Measurements from ENCODE around the gene GPR137. TPM values are rescaled to one million over a fixed set of nuclear protein-coding genes. Genes with fewer than 3 reads are reported as not detected.

GPR137 gene
- total and polyA plus RNA-seq, 10 of the 15 experiments (the other 5 are each of a cell fraction or from before 2014, with no cell fraction given) = 0.37 to 29.2 (median 13.8) TPM

DNA sequence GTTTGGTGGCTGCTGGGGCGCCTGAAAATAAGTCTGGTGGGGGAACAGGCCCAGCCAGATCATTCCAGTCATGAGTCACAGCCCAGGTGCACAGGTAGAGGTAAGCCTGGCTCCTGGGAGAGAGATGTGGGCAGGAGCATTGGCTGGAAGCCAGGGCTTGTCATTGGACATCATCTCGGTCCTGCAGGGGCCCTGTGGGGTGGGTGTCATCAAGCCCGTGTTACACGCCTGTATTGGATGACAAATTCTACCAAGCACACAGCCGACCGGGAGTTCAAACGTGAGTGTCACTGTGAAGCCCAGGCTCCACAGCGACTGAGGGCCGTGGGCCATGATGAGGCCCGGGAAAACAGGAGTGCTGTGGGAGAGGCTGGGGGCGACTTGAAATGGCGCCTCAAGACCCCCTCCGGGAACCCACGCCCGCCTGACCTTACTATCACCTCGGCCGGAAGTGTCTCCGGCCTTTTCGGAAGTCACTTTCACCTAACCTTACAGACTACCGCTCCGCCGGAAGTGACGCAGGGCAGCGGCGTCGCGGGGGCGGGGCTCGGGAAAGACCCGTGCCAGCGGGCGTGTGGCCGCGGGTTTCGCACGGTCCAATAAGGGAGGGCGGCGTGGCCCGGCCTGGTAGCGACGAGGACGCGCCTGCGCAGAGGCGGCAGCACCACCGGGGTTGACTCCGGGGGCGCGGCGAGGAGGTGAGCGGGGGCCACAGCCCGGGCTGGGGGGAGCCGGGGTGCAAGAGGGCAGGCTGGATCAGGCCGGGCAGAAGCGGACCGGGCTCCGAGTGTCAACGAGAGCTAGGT, 45.0 kb upstream of the GPR137 start, which contains the start of gene FKBP2 (continued):
- TF ChIP-seq ATF7 (IDR thresholded peaks at IDR 0.05; ENCODE audit: low read depth) = no peak
- TF ChIP-seq NR2C2 (IDR thresholded peaks at IDR 0.05; ENCODE audit: borderline replicate concordance, control insufficient read depth, insufficient read length, low read depth) = no peak
- TF ChIP-seq ATF2 (IDR thresholded peaks at IDR 0.05; ENCODE audit: low read length) = no peak
- TF ChIP-seq ASH2L (IDR thresholded peaks at IDR 0.05; ENCODE audit: borderline replicate concordance, low read depth) = no peak
- peak; percentile 73 for TF ChIP-seq IKZF1 (conservative IDR thresholded peaks at IDR 0.05)
- TF ChIP-seq NR2C1 (IDR thresholded peaks at IDR 0.05) = peak; percentile 74
- no peak for TF ChIP-seq KLF5 (IDR thresholded peaks at IDR 0.05; ENCODE audit: partially characterized antibody)
- no peak for TF ChIP-seq KDM1A (IDR thresholded peaks at IDR 0.05; ENCODE audit: borderline replicate concordance)
- TF ChIP-seq RUNX3 (IDR thresholded peaks at IDR 0.05; ENCODE audit: low read length) = no peak
- peak; percentile 78 for TF ChIP-seq CBFB (IDR thresholded peaks at IDR 0.05; ENCODE audit: low read depth)

GRCh38 chr11:64241241-64241490, 44.5 kb upstream of the GPR137 start:
- TF ChIP-seq POLR2A (IDR thresholded peaks at IDR 0.05; ENCODE audit: low read depth, low read length) = peak; percentile 65; the same call in 1 of the 2 replicates
- no peak for TF ChIP-seq RFX5 (IDR thresholded peaks at IDR 0.05; ENCODE audit: low read depth, low read length)
- TF ChIP-seq SPI1 (IDR thresholded peaks at IDR 0.05; ENCODE audit: borderline replicate concordance, insufficient read depth, low read depth, low read length) = no peak
- TF ChIP-seq HDGF (IDR thresholded peaks at IDR 0.05) = peak; percentile 100
- Histone ChIP-seq H2AFZ (ENCODE audit: control insufficient read depth, low read depth, low read length) (peak overlapping the region; percentile 82), H3K79me2 (ENCODE audit: control insufficient read depth, insufficient read depth, low read length) (peaks cover 35% of the 10 kb centered on the region), H3K27ac (ENCODE audit: control insufficient read depth, insufficient read depth) (peak overlapping the region; percentile 92), H4K20me1 (ENCODE audit: control insufficient read depth, insufficient read depth) (no peaks in the 10 kb centered on the region), H3K4me2 (ENCODE audit: control insufficient read depth, insufficient read depth) (0 out of 2 replicates have a peak overlapping the region, but pooled peaks have one; percentile 90), H3K9ac (ENCODE audit: control insufficient read depth, insufficient read depth, low read length) (peak overlapping the region; percentile 87), H3K4me3 (peak overlapping the region; percentile 59), H3K4me1 (ENCODE audit: control insufficient read depth, insufficient read depth, low read length) (peaks cover 37% of the 10 kb centered on the region), H3K36me3 (ENCODE audit: control insufficient read depth in 2 of 2, insufficient read depth in 2 of 2, low read length in 1 of 2) (peaks cover 0 to 15% of the 10 kb centered on the region in 2 experiments; a peak in 2 of 4 replicates), H3K27me3 (replicated peaks in 1 of 2; ENCODE audit: control insufficient read depth in 2 of 2, insufficient read depth in 2 of 2, low read length in 1 of 2) (no peaks in the 10 kb centered on the region), H3K9me3 (replicated peaks; ENCODE audit: control insufficient read depth, insufficient read depth, low read length) (no peaks in the 10 kb centered on the region)
- ATAC-seq (peak; percentile 83), DNase-seq (ENCODE audit: low read depth, low spot score) (peak; percentile 91), FAIRE-seq (no peak)
- WGBS (ENCODE audit: insufficient coverage, insufficient replicate concordance, low lambda C conversion rate, missing lambda C conversion rate) = 0% methylated on average over 11 of the region's 24 CpGs
- ChIA-PET SMC1A (ENCODE audit: uncharacterized antibody, unreplicated experiment) (interaction anchor here (0.9 to 5.0 kb wide), 3 partner anchors 15 to 63 kb away, joined by 3 to 40 read pairs (median 6); partner anchors contain the start of genes FERMT3, NUDT22 and TRPT1), RAD21 (ENCODE audit: unreplicated experiment) (interaction anchor here (0.7 to 8.6 kb wide), 11 partner anchors 9 to 76 kb away, joined by 3 to 104 read pairs (median 5); partner anchors contain the start of genes CATSPERZ, FERMT3, NUDT22 and PLCB3), POLR2A (interaction anchor here (0.5 to 7.4 kb wide), 22 partner anchors 9 to 1569 kb away, joined by 3 to 77 read pairs (median 4); partner anchors contain the start of genes BAD, CATSPERZ, DNAJC4 and ESRRA), CTCF (interaction anchor here (0.6 to 6.2 kb wide), 11 partner anchors 10 to 77 kb away, joined by 3 to 31 read pairs (median 4); partner anchors contain the start of genes NUDT22, PLCB3, PRDX5 and TRMT112)
- no TSS peak for BruUV-seq (replicated peaks)
- intact Hi-C loops (cut with micrococcal nuclease; ENCODE audit: unreplicated experiment) = loop anchor here (2.0 kb wide), 2 partner anchors 36 to 64 kb away; partner anchors contain the start of gene ESRRA
- in situ Hi-C loops (cut with MboI) = loop anchor here (25.0 kb wide), 1 partner anchor 1621 kb away; the partner anchor contains the start of genes CFL1, EFEMP2 and MUS81
